Measurements from ENCODE around the gene MSH3.
A peak's percentile ranks its signal among the peaks of the same experiment; 100 is the strongest.
"Not testable (repeated sequence)": the region's sequence is repeated elsewhere in the genome, so short reads cannot be mapped to it uniquely, and the experiment has no call there.

MSH3 gene

DNA sequence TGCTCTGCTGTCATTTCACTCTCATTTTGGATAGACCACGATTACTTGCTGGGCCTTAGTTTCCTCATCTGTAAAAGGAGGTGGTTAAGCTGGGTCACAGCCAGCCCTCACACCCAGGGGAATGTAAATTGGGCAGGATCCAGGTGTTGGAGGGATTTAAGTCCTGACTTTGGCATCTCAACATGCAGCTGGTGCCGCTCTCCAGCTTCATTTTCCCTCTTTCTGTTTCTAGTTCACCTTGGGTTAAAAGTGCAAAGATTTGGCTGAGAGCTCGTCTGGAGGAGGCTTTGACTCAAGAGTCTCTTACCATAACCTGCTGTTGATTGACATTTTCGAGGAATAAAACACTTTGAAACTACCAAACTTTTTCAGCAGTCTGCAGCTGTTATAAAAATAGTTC, 144.6 kb downstream of the MSH3 start:
- DNase-seq = no peak

DNA sequence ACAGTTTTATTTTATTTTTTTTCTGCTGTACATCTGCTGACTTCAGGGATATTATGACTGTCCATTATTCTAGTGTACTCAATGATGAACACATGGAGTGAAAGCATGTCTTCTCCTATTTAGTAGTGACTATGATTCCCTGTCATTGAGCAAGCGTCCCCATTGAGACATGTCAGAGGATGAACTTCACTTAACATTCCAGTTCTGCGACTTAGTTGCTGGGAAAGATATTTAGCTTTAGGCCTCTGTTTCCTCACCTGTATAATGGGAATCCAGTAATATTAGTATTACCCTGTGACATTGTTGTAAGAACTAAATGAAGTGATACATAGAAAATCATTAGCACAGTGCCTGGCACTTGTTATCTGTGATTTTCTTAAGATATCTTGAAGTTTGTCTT, 145.1 kb downstream of the MSH3 start:
- DNase-seq = no peak

DNA sequence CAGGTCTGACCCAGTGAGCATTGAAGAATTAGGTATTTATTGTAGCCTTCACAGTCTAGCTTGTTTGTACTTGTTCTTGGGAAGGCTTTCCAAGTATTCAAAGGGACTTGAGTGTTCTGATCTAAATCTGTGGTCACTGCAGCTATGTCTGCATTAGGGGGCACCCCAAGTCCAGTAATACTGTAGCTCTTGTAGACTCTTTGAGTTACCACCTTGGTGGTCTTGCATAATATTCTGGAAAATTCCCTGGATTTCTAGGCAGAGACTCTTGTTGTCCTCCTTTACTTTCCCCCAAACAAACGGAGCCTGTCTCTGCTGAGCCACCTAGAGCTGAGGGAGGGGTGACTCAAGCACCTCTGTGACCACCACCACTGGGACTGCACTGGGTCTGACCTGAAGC, 149.9 kb downstream of the MSH3 start:
- no peak for DNase-seq

DNA sequence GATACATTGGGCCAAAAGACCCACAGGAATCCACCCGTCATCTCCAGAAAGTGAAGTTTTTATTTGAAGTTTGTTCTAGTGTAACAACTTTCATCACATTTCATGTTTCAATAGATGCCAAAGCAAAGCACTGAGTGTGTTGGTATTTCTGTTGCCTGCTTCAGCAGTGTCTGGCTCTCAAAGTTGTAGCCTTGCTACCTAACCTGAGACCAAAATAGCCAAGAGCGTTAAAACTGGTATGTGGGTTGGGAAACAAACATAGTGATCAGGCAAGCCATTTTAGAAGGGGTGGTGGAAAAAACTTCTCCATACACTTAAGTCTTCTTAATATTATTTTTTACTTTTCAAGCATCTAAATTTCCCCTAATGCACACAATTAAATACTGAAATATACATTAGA, 150.6 kb downstream of the MSH3 start:
- DNase-seq = no peak

DNA sequence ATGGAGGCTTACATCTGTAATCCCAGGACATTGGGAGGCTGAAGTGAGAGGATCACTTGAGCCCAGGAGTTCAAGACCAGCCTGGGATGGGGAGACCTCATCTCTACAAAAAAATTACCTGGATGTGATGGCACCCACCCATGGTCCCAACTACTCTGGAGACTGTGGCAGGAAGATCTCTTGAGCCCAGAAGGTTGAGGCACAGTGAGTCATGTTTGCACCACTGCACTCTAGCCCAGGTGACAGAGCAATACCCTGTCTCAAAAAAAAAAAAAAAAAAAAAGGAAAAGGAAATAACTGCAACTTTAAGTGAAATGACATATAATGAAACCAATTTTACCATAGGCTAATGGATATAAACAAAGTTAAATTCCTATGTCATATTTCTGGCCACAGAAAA, 152.5 kb downstream of the MSH3 start:
- DNase-seq = no peak

DNA sequence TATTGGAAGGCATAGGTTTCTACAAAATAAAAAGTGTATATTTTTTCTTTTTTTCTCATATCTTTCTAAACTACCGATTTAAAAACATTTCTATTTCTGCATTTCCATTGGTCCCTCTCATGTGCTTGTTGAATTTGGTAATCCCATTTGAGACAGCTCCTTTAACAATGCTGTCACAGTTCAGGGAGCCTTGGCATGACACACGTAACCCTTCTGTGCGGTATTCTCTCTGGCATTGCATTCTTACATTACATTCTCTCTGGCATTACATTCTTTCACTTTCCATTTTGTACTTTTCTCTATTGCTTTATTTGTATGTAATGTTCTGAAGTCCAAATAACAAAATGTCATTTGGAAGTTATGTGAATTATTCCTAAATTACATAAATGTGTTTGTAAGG, 155.0 kb downstream of the MSH3 start:
- no peak for DNase-seq

DNA sequence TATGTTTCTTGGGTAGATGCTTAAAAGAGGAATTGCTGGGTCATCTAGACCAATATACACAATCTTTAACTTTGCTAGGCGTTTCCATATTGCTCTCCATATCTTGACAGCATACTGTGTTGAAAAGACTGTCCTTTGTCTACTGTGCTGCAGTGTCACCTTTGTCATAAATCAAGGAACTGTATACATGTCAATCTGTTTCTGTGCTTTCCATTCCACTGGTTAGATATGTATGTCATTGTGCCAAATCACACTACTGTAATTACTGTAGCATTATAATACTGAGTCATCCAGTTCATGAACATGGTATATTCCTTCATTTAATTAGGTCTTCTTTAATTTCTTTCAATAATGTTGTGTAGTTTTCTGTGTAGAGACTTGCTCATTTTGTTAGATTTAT, 156.0 kb downstream of the MSH3 start:
- no peak for DNase-seq

DNA sequence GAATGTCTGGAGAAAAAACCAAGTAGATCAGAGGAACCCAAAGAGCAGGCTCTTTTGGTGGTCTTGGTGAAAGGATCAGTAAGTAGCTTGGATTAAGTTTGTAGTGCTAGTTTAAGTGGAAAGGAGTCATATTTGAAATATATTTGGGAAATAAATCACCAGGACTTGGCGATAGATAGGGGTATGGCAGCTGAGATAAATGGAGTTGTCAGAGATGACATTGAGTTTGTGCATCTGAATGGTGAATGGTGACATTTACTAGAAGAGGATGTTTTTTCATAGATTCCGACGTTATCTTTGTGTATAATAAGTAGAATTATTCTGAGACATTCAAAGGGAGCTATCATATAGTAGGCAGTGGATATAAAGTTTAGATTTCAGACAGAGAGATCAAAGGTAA, 162.1 kb downstream of the MSH3 start:
- no peak for DNase-seq

DNA sequence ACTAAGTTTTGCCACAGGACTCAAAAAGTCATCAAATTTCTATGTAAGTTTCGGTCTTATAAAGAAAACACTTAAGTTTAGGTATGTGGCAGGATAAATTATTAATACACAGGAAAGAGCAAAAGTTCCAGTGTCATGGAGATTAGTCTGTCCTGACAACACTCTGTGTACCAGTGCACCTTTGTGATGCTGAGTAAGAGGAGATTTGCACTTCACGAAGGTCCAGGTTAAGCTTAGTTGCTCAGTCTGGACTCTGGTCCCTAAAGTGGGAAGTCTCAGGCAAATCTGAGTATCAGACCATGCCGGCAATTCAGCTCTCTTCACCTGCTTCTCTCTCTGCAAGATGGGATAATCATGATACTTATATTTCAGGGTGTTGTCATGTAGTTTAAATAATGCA, 166.2 kb downstream of the MSH3 start:
- DNase-seq = no peak

DNA sequence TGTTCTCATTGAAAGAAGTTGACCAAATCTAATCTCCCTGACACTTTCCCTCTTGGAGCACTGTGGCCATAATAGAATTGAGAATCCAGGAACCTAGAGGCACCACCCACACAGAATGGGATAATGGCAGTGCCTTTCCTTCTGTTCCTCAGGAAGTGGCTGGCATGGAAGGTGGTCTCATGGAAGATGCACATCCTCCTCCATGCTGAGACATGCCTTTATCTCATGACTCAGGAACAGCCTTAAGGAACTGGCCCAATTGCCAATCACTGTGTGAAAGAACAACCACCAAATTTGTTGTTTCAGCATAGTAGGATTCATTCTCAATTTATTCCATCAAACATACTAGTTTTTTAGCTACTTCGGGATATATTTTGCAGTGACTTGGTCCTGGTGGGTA, 168.2 kb downstream of the MSH3 start:
- DNase-seq = no peak

DNA sequence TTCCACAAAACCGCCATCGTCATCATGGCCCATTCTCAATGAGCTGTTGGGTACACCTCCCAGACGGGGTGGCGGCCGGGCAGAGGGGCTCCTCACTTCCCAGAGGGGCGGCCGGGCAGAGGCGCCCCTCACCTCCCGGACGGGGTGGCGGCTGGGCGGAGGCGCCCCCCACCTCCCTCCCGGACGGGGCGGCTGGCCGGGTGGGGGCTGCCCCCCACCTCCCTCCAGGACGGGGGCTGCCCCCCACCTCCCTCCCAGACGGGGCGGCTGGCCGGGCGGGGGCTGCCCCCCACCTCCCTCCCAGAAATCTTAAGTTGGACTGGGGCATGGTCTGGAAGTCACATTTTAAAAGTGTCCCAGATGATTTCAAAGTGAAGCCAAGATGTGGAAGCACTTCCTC, 169.7 kb downstream of the MSH3 start:
- DNase-seq = not testable (repeated sequence)

DNA sequence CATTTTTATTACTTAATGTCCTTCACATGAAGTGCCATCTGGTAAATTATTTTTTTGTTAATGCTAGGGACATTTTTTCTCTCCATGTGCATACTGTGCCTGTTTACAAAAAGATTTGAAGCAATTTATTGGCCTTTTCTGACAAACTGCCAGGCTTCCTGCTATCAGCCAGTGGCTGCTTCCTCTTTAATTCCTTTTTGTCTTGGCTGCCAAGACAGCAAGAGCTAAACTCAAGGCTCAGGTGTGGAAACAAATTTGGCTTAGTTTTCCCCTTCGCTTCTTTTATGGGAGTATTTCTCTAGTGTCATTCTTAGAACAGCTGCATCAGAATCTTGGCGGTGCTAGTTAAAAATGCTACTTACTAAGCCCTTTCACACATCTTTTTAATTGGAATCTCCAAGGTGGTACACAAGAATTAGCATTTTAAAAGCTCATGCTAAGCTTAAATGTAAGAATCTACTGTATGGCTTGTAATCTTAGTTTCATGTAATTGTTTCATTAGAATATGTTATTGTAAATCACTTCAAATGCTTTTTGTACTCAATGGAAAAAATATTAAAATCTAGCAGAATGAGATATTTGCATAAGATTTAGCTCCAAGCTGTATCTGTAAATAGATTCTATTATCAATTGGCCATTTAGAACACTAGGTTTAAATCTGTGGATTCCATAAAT, 171.5 kb downstream of the MSH3 start:
- DNase-seq = no peak

DNA sequence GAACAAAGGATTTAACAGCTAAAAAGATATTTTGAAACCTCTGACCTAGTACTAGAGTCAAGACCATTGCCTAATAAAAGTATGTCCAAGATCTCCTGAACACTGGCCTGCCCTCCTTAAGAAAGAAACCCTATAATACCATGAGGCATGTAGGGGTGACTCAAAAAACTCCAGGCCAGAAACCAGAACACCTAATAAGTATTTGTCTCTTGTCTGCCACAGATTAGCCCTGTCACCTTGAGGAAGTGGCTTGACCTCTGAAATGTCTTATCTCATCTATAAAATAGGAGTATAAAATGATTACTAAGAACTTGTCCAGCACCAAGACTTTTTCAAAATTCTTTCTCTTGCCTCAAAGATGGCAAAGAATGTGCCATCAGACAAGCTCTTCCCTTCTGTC, 180.3 kb downstream of the MSH3 start:
- DNase-seq = no peak

DNA sequence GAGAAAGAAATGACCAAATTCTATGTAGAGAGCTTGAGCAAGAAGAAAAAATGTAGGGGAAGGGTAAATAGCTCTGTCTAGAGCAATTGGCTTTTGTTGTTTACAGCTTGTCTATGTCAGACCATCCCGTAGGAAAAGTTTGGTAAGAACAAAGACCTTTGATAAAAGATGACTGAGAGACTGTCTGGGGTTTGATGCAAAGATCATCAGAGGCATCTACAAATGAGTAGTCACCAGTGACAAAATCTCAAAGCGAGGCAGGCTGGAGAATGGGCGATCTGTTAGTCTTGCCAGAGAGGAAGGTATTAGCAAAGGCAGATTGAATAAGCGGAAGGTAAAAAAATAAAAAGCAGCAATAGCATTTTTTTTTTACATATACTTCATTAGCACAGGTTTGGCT, 180.7 kb downstream of the MSH3 start:
- no peak for DNase-seq

DNA sequence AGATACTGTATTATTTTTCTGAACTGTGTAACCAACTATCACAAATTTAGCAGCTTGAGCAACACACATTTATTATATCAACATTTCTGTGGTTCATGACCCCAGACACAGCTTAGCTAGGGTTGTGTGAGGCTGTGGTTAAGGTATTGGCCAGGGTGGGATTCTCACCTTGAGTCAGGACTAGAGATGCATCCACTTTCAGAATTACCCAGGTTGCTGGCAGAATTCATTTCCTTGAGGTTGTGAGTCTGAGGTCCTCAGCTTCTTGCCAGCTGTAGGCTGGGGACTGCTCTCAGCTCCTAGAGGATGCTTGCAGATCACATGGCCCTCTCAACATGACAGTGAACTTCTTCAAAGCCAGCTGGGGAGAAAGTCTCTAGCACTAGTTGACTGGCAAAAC, 183.2 kb downstream of the MSH3 start:
- peak; percentile 7 for DNase-seq

DNA sequence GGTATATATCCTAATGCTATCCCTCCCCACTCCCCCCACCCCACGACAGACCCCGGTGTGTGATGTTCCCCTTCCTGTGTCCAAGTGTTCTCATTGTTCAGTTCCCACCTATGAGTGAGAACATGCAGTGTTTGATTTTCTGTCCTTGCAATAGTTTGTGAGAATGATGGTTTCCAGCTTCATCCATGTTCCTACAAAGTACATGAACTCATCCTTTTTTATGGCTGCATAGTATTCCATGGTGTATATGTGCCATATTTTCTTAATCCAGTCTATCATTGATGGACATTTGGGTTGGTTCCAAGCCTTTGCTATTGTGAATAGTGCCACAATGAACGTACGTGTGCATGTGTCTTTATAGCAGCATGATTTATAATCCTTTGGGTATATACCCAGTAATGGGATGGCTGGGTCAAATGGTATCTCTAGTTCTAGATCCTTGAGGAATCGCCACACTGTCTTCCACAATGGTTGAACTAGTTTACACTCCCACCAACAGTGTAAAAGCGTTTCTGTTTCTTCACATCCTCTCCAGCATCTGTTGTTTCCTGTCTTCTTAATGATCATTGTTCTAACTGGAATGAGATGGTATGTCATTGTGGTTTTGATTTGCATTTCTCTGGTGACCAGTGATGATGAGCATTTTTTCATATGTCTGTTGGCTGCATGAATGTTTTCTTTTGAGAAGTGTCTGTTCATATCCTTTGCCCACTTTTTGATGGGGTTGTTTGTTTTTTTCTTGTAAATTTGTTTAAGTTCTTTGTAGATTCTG, 186.8 kb downstream of the MSH3 start:
- not testable (repeated sequence) for DNase-seq

DNA sequence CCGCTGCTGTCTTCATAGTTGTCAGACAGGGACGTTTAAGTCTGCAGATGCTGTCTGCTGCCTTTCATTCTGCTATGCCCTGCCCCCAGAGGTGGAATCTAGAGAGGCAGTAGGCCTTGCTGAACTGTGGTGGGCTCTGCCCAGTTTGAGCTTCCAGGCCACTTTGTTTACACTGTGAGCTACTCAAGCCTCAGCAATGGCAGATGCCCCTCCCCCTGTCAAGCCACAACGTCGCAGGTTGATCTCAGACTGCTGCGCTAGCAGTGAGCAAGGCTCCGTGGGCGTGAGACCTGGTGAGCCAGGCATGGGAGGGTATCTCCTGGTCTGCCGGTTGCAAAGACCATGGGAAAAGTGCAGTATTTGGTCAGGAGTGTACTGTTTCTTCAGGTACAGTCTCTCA, 192.0 kb downstream of the MSH3 start:
- not testable (repeated sequence) for DNase-seq

DNA sequence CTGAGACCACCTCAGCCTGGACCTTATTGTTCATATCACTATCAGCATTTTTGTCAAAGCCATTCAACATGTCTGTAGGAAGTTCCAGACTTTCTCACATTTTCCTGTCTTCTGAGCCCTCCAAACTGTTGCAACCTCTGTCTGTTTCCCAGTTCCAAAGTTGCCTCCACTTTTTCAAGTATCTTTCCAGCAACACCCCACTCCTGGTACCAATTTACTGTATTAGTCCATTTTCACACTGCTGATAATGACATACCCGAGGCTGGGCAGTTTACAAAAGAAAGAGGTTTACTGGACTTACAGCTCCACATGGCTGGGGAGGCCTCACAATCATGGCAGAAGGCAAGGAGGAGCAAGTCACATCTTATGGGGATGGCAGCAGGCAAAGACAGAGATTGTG, 195.7 kb downstream of the MSH3 start:
- DNase-seq = not testable (repeated sequence)

DNA sequence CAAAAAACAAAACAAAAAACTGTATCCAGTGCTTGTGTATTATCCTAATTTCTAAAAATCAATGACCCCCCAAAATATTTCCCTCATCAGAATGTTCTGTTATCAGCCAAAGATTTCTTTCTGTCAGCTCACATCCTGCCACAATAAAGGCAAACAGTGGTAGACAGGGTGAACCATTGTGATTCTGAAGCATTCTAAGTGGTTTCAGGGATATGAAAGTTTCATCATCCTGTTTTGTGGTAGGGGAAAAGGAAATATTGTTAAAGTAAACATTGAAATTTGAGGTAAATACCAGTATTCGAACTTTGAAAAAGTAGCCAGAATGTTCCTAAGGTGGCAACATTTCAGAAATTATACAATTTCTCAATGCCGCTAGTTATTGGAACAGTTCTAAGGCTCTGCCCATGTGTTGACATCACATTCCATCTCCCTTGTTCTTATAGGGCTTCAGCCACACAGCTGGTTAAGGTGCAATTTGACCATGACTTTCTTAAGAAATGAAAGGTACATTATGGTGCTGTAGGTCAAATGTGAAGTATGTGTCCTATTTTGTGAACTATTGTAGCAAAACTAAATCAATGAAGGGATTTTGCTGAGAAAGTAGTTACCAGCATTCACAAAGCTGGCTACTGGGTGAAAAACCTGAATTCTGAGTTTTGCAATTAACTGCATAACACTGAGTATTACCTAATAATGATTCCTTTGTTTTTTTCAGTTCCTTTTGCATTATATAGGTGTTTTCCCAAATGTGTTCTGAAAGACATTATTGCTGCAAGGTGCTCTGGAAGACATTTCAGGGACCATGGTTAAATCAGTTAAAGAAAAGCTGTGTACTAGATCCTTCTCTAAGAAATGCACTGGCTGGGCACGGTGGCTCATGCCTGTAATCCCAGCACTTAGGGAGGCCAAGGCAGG, 198.1 kb downstream of the MSH3 start:
- no peak for DNase-seq

DNA sequence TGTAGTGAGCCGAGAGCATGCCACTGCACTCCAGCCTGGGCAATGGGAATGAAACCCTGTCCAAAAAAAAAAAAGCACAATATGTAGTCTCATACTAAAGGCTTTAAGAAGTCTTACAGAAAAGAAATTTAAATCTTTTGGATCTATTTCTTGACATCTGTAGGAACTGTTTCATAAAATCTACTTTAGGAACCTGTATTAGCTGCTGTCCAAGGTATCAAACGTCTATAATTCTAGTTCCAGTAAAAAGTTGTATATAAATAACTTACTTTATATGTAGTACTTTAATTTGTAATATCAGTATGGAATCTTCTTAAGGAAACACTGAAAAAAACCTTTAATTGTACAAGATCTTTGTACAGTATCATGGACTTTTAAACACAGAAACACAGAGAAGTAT, 199.0 kb downstream of the MSH3 start:
- no peak for DNase-seq

DNA sequence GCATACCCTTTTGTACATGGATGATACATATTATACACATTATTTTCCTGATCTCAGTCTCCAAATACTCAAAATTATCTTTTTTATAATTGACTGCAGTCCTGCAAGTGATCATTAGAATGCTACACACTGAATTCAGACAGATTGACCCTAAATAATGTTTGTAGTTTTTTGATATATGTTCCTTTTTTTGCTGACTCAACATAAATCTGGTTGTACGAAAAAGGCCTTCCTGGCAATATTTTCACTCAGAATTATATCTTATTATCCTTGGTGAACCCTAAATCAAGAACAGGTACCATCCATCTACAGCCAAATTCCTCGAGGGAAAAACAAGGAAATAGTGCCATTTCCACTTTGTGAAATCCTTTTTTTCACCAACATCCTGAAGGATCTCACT, 200.1 kb downstream of the MSH3 start:
- no peak for DNase-seq

DNA sequence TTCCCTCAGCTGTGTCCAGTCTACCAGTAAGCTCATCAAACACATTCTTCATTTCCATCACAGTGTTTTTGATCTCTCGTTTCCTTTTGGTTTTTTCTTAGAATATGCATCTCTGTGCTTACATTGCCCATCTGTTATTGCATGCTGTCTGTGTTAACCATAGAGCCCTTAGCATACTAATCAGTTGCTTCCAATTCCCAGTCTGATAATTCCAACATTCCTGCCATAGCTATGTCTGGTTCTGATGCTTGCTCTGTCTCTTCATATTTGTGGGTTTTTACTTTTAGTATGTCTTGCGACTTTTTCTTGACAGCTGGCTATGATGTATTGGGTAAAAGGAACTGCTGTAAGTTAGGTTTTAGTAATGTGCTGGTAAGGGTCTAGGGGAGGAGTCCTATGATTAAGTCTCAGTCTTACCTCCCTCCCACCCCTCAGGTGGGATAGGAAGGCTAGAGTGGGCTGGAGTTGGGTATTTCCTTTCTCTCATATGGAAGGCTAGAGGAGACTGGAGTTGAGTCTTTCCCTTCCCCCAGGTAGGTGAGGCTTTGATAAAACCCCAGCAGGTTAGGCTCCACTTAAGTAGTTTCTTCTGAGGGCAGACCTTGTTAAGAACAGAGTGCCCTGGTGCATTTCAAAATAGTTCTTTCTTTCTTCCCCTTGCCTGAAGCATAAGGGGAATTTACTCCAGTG, 206.6 kb downstream of the MSH3 start:
- no peak for DNase-seq

DNA sequence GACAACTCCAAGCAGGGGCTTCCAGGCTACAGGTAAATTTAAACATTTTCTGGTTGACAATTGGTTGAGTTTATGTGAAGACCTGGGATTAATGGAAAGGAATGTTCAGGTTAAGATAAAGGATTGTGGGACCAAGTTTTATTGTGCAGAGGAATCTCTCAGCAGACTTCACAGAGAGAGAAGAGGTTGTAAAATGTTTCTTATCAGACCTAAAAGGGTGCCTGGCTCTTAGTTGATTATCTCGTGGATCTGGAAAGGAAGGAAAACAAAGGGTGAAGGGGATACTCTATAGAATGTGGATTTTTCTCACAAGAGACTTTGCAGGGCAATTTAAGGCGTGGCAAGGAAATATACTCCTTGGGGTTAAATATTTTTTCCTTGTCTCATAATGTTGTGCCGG, 209.3 kb downstream of the MSH3 start:
- no peak for DNase-seq
